ENCODE data around the gene ACAD9.

DNA sequence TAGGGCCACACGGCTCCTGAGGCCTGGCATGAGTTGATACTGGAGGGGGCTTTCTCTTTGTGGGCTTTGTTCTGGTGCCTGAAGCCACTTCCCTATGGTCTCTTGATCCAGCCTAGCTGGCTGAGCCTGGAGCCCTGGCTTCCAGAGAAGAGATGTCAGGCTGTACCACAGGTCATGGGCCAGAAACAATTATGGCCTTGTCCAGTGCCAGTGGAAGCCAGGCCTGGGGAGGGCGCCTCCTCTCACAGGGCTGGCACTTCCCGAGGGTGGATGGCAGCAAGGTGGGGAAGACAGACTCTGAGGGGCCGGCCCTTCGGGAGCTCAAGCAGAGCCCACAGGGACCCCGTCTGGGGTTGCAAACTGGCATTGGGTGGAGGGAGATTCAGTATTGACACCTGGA lies 34.9 kb upstream of the ACAD9 start:
- no peak for TF ChIP-seq EZH2 (IDR thresholded peaks at IDR 0.05; ENCODE audit: insufficient read depth, poor library complexity, severe bottlenecking)
- no peak for TF ChIP-seq EZH2phosphoT487 (IDR thresholded peaks at IDR 0.05; ENCODE audit: insufficient read depth, low read depth)
